Activated CD8-positive, alpha-beta memory T cell treated with anti-CD3 and anti-CD28 coated beads, Interleukin-2, amount 10 ng/mL, durations not matched to agents 7 days and 5 days (primary cell): Measurements from ENCODE around the gene ADGRG2. TPM values are rescaled to one million over a fixed set of nuclear protein-coding genes. Genes with fewer than 3 reads are reported as not detected.
"Not testable (repeated sequence)": the region's sequence is repeated elsewhere in the genome, so short reads cannot be mapped to it uniquely, and the experiment has no call there.

ENCODE experiments used
- ATAC-seq: fragments of 150-1000 bp; cut with Tn5 transposase; one replicate; pipeline ENCODE4 v1.10.0; 2021; ENCODE audit warnings: moderate library complexity
- CTCF ChIA-PET: fragments of 350-600 bp; sonication (Branson Sonifier 250); formaldehyde crosslinking; loops from one replicate; lab custom pipeline; 2021; ENCODE audit warnings: antibody characterized with exemption; lab: Charles Lee
- DNase-seq: peaks from one replicate; pipeline ENCODE4 v3.0.0-alpha.2; 2020
- H3K27ac Mint-ChIP-seq: one replicate; pipeline ENCODE4 v1.8.0; 2021; ENCODE audit warnings: mild to moderate bottlenecking, mixed read lengths
- H3K27me3 Mint-ChIP-seq: one replicate; pipeline ENCODE4 v1.8.0; 2021; ENCODE audit warnings: mixed read lengths
- H3K36me3 Mint-ChIP-seq: one replicate; pipeline ENCODE4 v1.8.0; 2021; ENCODE audit warnings: mild to moderate bottlenecking, mixed read lengths
- H3K4me1 Mint-ChIP-seq: one replicate; pipeline ENCODE4 v1.8.0; 2021; ENCODE audit warnings: mixed read lengths
- H3K4me3 Mint-ChIP-seq: one replicate; pipeline ENCODE4 v1.8.0; 2021; ENCODE audit warnings: mild to moderate bottlenecking, moderate library complexity, mixed read lengths
- H3K9me3 Mint-ChIP-seq: one replicate; pipeline ENCODE4 v1.8.0; 2022; ENCODE audit warnings: low read depth, mixed read lengths
- total RNA-seq, 2 experiments: library from RNA; stranded (reverse); gene quantifications; one replicate each; pipeline ENCODE4 v1.2.3, GENCODE V29; 2021

Gene ADGRG2
- total RNA-seq, 2 experiments from 2014 or later: not detected

- ATAC-seq (no peak), DNase-seq (no peak)
- H3K4me3 Mint-ChIP-seq: no peak overlapping the region
- H3K27ac Mint-ChIP-seq: no peak overlapping the region
- no peaks in the 10 kb centered on the region for H3K36me3 Mint-ChIP-seq
- H3K9me3 Mint-ChIP-seq: no peaks in the 10 kb centered on the region
- peaks cover 13% of the 10 kb centered on the region for H3K27me3 Mint-ChIP-seq
- no peaks in the 10 kb centered on the region for H3K4me1 Mint-ChIP-seq
- CTCF ChIA-PET: no interaction called here
Observed at GRCh38 chrX:19107035-19107434, 15.2 kb downstream of the ADGRG2 start.

DNA sequence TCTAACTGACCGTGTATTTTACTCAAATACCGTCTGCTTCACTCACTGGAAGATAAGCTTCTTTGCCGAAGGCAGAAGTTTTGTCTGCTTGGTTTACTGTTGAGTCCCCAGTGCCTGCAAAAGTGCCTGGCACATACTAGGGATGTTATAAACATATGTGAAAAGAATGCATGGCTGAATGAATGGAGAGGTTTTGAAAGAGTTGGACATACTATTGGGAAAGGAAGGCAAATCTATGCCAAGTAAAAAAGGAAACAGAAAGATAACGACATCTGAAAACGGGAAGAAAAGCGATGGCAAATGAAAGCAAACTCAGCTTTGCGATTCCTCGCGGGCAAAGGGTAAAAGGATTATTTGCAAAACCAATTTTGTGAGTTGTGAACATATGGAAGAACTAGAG lies 21.7 kb downstream of the ADGRG2 start:
- H3K4me1 Mint-ChIP-seq: no peaks in the 10 kb centered on the region
- H3K27ac Mint-ChIP-seq: no peak overlapping the region
- H3K9me3 Mint-ChIP-seq: no peaks in the 10 kb centered on the region
- DNase-seq (no peak), ATAC-seq (no peak)
- H3K27me3 Mint-ChIP-seq: no peaks in the 10 kb centered on the region
- H3K4me3 Mint-ChIP-seq: no peak overlapping the region
- no peaks in the 10 kb centered on the region for H3K36me3 Mint-ChIP-seq
- CTCF ChIA-PET: interaction anchor here (0.6 to 0.7 kb wide), 2 partner anchors 9 to 233 kb away, joined by 3 read pairs; no protein-coding TSS in a partner anchor

- CTCF ChIA-PET: interaction anchor here (1.2 kb wide), 1 partner anchor 237 kb away, joined by 6 read pairs; no protein-coding TSS in a partner anchor
- H3K4me3 Mint-ChIP-seq: no peak overlapping the region
Observed at GRCh38 chrX:19097553-19098283, 24.6 kb downstream of the ADGRG2 start.

GRCh38 chrX:19096586-19096985 lies 25.7 kb downstream of the ADGRG2 start:
- Mint-ChIP-seq H3K36me3 (no peaks in the 10 kb centered on the region), H3K9me3 (no peaks in the 10 kb centered on the region), H3K27ac (no peak overlapping the region), H3K27me3 (no peaks in the 10 kb centered on the region), H3K4me1 (no peaks in the 10 kb centered on the region), H3K4me3 (no peak overlapping the region)
- ATAC-seq (no peak), DNase-seq (no peak)
- CTCF ChIA-PET: no interaction called here

More at GRCh38 chrX:19097553-19098283, 24.6 kb downstream of the ADGRG2 start:
- Mint-ChIP-seq H3K27ac (no peak overlapping the region), H3K4me1 (no peaks in the 10 kb centered on the region), H3K9me3 (no peaks in the 10 kb centered on the region), H3K27me3 (no peaks in the 10 kb centered on the region), H3K36me3 (no peaks in the 10 kb centered on the region)
- no peak for ATAC-seq
- no peak for DNase-seq

- Mint-ChIP-seq H3K27ac (no peak overlapping the region), H3K4me3 (no peak overlapping the region), H3K27me3 (no peaks in the 10 kb centered on the region), H3K4me1 (no peaks in the 10 kb centered on the region), H3K36me3 (no peaks in the 10 kb centered on the region), H3K9me3 (peaks cover 2% of the 10 kb centered on the region)
- no peak for DNase-seq
- CTCF ChIA-PET: no interaction called here
- no peak for ATAC-seq
Observed at GRCh38 chrX:19094654-19095053, 27.6 kb downstream of the ADGRG2 start.

DNA sequence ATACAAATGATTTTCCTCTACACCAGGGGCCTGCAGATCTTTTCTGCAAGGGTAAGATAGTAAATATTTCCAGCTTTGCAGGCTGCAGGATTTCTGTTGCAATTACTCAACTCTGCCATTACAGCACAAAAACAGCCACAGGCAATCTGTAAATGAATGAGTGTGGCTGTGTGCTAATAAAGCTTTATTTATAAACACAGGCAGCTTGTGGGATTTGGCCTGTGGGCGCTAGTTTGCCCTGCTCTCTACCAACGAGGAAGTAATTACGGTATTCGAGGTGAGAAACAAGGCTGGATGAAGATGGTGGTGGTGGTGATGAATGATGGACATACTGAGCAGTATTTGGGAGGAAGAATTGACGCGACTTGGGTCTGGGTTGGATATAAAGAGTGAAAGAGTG lies 30.7 kb downstream of the ADGRG2 start:
- Mint-ChIP-seq H3K4me3 (no peak overlapping the region), H3K4me1 (no peaks in the 10 kb centered on the region), H3K27me3 (no peaks in the 10 kb centered on the region), H3K27ac (no peak overlapping the region), H3K36me3 (peaks cover 1% of the 10 kb centered on the region), H3K9me3 (peaks cover 2% of the 10 kb centered on the region)
- no peak for DNase-seq
- no peak for ATAC-seq
- CTCF ChIA-PET: interaction anchor here (0.6 kb wide), 1 partner anchor 9 kb away, joined by 3 read pairs; no protein-coding TSS in a partner anchor

GRCh38 chrX:19089555-19090040 lies 32.7 kb downstream of the ADGRG2 start:
- Mint-ChIP-seq H3K4me3 (no peak overlapping the region), H3K27me3 (no peaks in the 10 kb centered on the region), H3K9me3 (peaks cover 2% of the 10 kb centered on the region), H3K27ac (no peak overlapping the region), H3K4me1 (no peaks in the 10 kb centered on the region), H3K36me3 (peaks cover 1% of the 10 kb centered on the region)
- CTCF ChIA-PET: no interaction called here
- no peak for DNase-seq
- ATAC-seq: no peak

DNA sequence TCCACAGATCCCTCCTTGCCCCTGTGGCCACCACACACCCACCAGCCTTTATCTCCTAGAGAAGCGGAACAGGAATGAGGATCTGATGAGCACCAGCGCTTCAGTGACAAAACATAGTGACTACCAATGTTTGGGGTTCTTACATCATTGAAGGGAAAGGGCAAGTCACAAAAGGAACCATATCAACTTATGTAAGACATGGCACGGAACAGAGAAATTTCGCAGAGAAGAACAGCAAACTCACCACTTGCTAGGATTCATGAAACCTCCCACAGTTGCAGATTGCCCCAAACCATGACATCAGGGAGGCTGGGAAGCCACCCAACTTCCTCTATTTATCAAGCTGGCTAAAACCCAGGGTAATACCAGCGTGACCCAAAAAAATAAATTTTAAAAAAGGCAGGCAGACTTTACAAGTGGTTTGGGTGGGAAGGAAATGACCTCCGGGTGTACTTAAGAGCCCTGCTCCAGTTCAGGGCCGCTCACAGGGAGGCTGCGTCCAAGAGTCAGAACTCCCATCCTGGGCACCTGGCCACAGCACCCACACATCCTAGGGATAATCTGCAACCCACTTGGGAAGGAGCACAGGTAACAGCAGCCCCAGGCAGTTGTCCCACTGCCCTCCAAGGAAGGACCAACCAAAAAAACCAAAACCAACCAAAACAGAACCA lies 36.0 kb downstream of the ADGRG2 start:
- Mint-ChIP-seq H3K4me3 (no peak overlapping the region), H3K27me3 (no peaks in the 10 kb centered on the region), H3K36me3 (peaks cover 1% of the 10 kb centered on the region), H3K27ac (no peak overlapping the region), H3K9me3 (peaks cover 2% of the 10 kb centered on the region), H3K4me1 (no peaks in the 10 kb centered on the region)
- DNase-seq (no peak), ATAC-seq (no peak)
- CTCF ChIA-PET: no interaction called here

GRCh38 chrX:19085666-19086065 lies 36.6 kb downstream of the ADGRG2 start:
- H3K27me3 Mint-ChIP-seq: no peaks in the 10 kb centered on the region
- no peak overlapping the region for H3K4me3 Mint-ChIP-seq
- no peak for DNase-seq
- H3K36me3 Mint-ChIP-seq: peaks cover 1% of the 10 kb centered on the region
- H3K27ac Mint-ChIP-seq: no peak overlapping the region
- H3K9me3 Mint-ChIP-seq: peaks cover 2% of the 10 kb centered on the region
- ATAC-seq: no peak
- H3K4me1 Mint-ChIP-seq: no peaks in the 10 kb centered on the region
- CTCF ChIA-PET: no interaction called here

DNA sequence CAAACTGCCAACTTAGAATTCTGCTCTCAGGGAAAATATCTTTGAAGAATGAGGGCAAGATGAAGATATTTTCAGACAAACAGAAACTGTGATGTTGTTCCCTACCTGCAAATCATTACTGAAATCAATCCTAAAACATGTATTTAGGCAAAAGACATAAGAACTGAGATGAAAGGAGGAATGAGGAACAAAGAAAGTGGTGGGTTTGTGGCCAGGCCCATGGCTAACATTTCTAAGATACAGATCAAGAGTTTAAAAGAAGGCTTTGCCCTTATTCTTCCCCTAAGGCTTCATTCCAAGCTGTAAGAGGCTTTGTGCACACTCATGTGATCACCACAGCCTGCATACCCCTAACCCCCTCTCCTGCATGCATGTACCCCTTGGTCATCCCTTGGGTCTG lies 46.5 kb downstream of the ADGRG2 start:
- no peak overlapping the region for H3K4me3 Mint-ChIP-seq
- ATAC-seq (no peak), DNase-seq (no peak)
- no peak overlapping the region for H3K27ac Mint-ChIP-seq
- no peaks in the 10 kb centered on the region for H3K27me3 Mint-ChIP-seq
- H3K4me1 Mint-ChIP-seq: no peaks in the 10 kb centered on the region
- H3K36me3 Mint-ChIP-seq: no peaks in the 10 kb centered on the region
- H3K9me3 Mint-ChIP-seq: no peaks in the 10 kb centered on the region
- CTCF ChIA-PET: no interaction called here

DNA sequence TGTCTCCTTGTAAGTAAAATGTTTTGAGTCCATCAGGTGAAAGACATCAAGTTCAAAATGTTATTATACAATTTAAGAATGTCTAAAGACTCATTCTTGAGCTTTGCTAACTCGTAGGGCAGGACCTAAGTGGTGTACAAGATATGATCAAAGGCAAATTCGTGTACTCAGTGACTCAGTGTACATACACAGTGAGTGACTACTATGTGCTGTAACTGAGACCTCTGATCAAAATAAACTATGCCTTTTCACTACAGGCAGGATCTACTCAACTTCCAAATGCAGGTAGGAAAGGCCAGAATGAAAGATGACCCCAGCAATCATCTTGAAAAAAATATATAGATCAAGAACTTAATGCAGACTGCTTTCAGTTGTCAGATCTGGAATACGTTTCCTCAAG lies 49.9 kb downstream of the ADGRG2 start:
- no peaks in the 10 kb centered on the region for H3K36me3 Mint-ChIP-seq
- H3K9me3 Mint-ChIP-seq: no peaks in the 10 kb centered on the region
- DNase-seq (no peak), ATAC-seq (no peak)
- no peak overlapping the region for H3K4me3 Mint-ChIP-seq
- no peak overlapping the region for H3K27ac Mint-ChIP-seq
- no peaks in the 10 kb centered on the region for H3K4me1 Mint-ChIP-seq
- no peaks in the 10 kb centered on the region for H3K27me3 Mint-ChIP-seq
- CTCF ChIA-PET: no interaction called here

- H3K27ac Mint-ChIP-seq: no peak overlapping the region
- no peak overlapping the region for H3K4me3 Mint-ChIP-seq
- no peak for ATAC-seq
- H3K9me3 Mint-ChIP-seq: no peaks in the 10 kb centered on the region
- H3K27me3 Mint-ChIP-seq: no peaks in the 10 kb centered on the region
- CTCF ChIA-PET: no interaction called here
- H3K36me3 Mint-ChIP-seq: no peaks in the 10 kb centered on the region
- no peaks in the 10 kb centered on the region for H3K4me1 Mint-ChIP-seq
- DNase-seq: no peak
Observed at GRCh38 chrX:19070555-19070994, 51.7 kb downstream of the ADGRG2 start.

- H3K36me3 Mint-ChIP-seq, H3K27me3 Mint-ChIP-seq, H3K9me3 Mint-ChIP-seq, ATAC-seq, H3K4me1 Mint-ChIP-seq, H3K27ac Mint-ChIP-seq, H3K4me3 Mint-ChIP-seq, DNase-seq, CTCF ChIA-PET: not testable (repeated sequence)
Observed at GRCh38 chrX:19066987-19067386, 55.3 kb downstream of the ADGRG2 start.

DNA sequence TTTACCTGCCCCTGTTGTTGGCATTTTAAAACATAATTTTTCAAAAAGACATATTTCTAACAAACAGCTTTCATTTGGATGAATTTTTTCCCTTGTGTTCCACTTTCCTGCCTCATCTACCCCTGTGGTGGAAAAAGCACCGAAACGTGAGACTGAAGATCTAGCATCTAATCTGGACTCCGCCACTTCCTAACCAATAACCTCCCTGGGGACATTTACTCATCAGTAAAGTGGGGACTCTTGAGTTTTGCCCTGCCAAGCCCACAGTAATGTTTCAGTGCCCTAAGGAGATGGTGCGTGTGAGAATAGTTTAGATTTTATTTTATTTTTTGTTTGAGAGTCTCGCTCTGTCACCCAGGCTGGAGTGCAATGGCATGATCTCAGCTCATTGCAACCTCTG lies 56.7 kb downstream of the ADGRG2 start:
- DNase-seq (no peak), ATAC-seq (no peak)
- no peak overlapping the region for H3K27ac Mint-ChIP-seq
- no peaks in the 10 kb centered on the region for H3K36me3 Mint-ChIP-seq
- H3K4me3 Mint-ChIP-seq: no peak overlapping the region
- CTCF ChIA-PET: no interaction called here
- no peaks in the 10 kb centered on the region for H3K9me3 Mint-ChIP-seq
- H3K4me1 Mint-ChIP-seq: no peaks in the 10 kb centered on the region
- no peaks in the 10 kb centered on the region for H3K27me3 Mint-ChIP-seq
